ENCODE measurements around the gene CBY1. TPM values are rescaled to one million over a fixed set of nuclear protein-coding genes. Genes with fewer than 3 reads are reported as not detected.
A peak's percentile ranks its signal among the peaks of the same experiment; 100 is the strongest.

The CBY1 gene
- total and polyA plus RNA-seq, 9 of the 15 experiments (the other 6 are each of a cell fraction or from before 2014, with no cell fraction given): 5.7 to 19.7 (median 10.8) TPM

DNA sequence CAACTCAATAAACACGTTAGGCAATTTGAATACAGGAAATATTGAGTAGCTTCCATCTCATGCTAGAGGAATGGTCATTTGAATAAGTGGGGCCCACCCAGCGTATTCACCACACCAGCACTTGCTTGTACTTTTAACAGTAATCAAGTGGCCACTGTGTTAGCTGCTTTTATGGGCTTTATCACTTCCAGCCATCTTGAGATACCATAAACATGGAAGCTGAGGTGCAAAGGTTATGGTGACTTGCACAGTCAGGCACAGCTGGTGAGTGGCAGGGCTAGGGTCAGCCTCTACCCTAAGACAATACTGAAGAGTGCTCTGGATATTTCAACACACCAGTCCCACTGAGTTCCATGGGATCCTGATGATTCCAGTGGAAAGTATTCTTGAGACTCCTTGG, 37.6 kb downstream of the CBY1 start:
- no peak for FAIRE-seq

More for the DNA sequence above, 37.6 kb downstream of the CBY1 start:
- peak; percentile 41; the same call in 2 of the 3 replicates for ATAC-seq
- no TSS peak for BruUV-seq (replicated peaks)
- Histone ChIP-seq H4K20me1 (replicated peaks; ENCODE audit: control insufficient read depth, insufficient read depth, low read length) (no peaks in the 10 kb centered on the region; the same call in 1 of the 2 replicates), H3K4me3 (no peak overlapping the region), H3K36me3 (ENCODE audit: control insufficient read depth, insufficient read depth, low read length) (peaks cover 57% of the 10 kb centered on the region), H3K4me1 (replicated peaks in 1 of 2; ENCODE audit: control insufficient read depth in 2 of 2, insufficient read depth in 2 of 2, low read length in 2 of 2) (peaks cover 23 to 37% of the 10 kb centered on the region in 2 experiments; a peak in 4 of 5 replicates), H3K27me3 (ENCODE audit: control insufficient read depth in 2 of 2, insufficient read depth in 2 of 2, low read length in 2 of 2) (no peaks in the 10 kb centered on the region), H3K27ac (ENCODE audit: extremely low read depth, low read depth, low read length) (peak overlapping the region; percentile 39; the same call in 1 of the 3 replicates), H2AFZ (ENCODE audit: low read depth, low read length) (no peak overlapping the region), H3K9ac (ENCODE audit: insufficient read depth in 1 of 2, low read depth in 2 of 2, low read length in 2 of 2) (no peak overlapping the region), H3K9me1 (ENCODE audit: control insufficient read depth, insufficient read depth, low read length) (peaks cover 3% of the 10 kb centered on the region), H3K9me3 (replicated peaks; ENCODE audit: control insufficient read depth, insufficient read depth, low read depth, low read length) (no peaks in the 10 kb centered on the region), H3K79me2 (ENCODE audit: control insufficient read depth, insufficient read depth, low read length) (peaks cover 65% of the 10 kb centered on the region), H3K4me2 (ENCODE audit: insufficient read depth, low read length) (peak overlapping the region; percentile 52; the same call in 1 of the 2 replicates)
- no peak for TF ChIP-seq NR2F6 (CRISPR knock-in tag; IDR thresholded peaks at IDR 0.05)
- no peak for TF ChIP-seq FOXA3 (CRISPR knock-in tag; conservative IDR thresholded peaks at IDR 0.05 in 1 of 2, IDR thresholded peaks at IDR 0.05 in 1 of 2)
- TF ChIP-seq NR2C2 (CRISPR knock-in tag; IDR thresholded peaks at IDR 0.05): no peak
- peak; percentile 85 for TF ChIP-seq NR2C2 (tag; IDR thresholded peaks at IDR 0.05)
- TF ChIP-seq, protein P1, sequence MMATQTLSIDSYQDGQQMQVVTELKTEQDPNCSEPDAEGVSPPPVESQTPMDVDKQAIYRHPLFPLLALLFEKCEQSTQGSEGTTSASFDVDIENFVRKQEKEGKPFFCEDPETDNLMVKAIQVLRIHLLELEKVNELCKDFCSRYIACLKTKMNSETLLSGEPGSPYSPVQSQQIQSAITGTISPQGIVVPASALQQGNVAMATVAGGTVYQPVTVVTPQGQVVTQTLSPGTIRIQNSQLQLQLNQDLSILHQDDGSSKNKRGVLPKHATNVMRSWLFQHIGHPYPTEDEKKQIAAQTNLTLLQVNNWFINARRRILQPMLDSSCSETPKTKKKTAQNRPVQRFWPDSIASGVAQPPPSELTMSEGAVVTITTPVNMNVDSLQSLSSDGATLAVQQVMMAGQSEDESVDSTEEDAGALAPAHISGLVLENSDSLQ (IDR thresholded peaks at IDR 0.05): peak; percentile 69
- TF ChIP-seq U2AF2 (optimal IDR thresholded peaks at IDR 0.05; ENCODE audit: low read depth, low read length): no peak
- TF ChIP-seq JUNB (CRISPR knock-in tag; conservative IDR thresholded peaks at IDR 0.05): no peak
- 0 out of 2 replicates have a peak, but pooled peaks have one; percentile 47 for TF ChIP-seq SMAD4 (CRISPR knock-in tag; conservative IDR thresholded peaks at IDR 0.05)
- peak; percentile 29 for TF ChIP-seq CBFA2T3 (IDR thresholded peaks at IDR 0.05)
- TF ChIP-seq RBM17 (IDR thresholded peaks at IDR 0.05; ENCODE audit: borderline replicate concordance, low read depth, low read length): no peak
- TF ChIP-seq NR2C1 (IDR thresholded peaks at IDR 0.05): peak; percentile 57; the same call in 1 of the 2 replicates
- peak; percentile 88 for TF ChIP-seq NR2C1 (tag; IDR thresholded peaks at IDR 0.05)
- TF ChIP-seq TEAD4 (IDR thresholded peaks at IDR 0.05; ENCODE audit: low read length): peak; percentile 48
- no peak for TF ChIP-seq TEAD4 (CRISPR knock-in tag; IDR thresholded peaks at IDR 0.05; ENCODE audit: borderline replicate concordance)
- peak; percentile 66 for TF ChIP-seq NFE2 (IDR thresholded peaks at IDR 0.05; ENCODE audit: low read depth)
- no peak for TF ChIP-seq JUND (IDR thresholded peaks at IDR 0.05; ENCODE audit: borderline replicate concordance, low read depth, low read length)
- TF ChIP-seq JUND (tag; IDR thresholded peaks at IDR 0.05; ENCODE audit: borderline replicate concordance, low read depth, low read length): no peak
- POLR2A ChIA-PET: interaction anchor here (0.7 to 1.7 kb wide), 4 partner anchors 10 to 14 kb away, joined by 4 to 8 read pairs (median 4); partner anchors contain the start of genes GTPBP1 and TOMM22
- CTCF ChIA-PET (ENCODE audit: low intra/inter-chr PET ratio): no interaction called here
- DNase-seq (ENCODE audit: extremely low read depth in 1 of 4, low spot score in 3 of 4): peak in 1 of 4 experiments; percentile 37
- in situ Hi-C loops (cut with MboI): no loop called here
- 24% methylated on average over 2 of the region's 2 CpGs for WGBS (ENCODE audit: insufficient coverage, low coverage, missing lambda C conversion rate)
- intact Hi-C loops (cut with micrococcal nuclease): no loop called here
